Measurements from ENCODE around the gene ZRANB2.
A peak's percentile ranks its signal among the peaks of the same experiment; 100 is the strongest.

Gene ZRANB2

DNA sequence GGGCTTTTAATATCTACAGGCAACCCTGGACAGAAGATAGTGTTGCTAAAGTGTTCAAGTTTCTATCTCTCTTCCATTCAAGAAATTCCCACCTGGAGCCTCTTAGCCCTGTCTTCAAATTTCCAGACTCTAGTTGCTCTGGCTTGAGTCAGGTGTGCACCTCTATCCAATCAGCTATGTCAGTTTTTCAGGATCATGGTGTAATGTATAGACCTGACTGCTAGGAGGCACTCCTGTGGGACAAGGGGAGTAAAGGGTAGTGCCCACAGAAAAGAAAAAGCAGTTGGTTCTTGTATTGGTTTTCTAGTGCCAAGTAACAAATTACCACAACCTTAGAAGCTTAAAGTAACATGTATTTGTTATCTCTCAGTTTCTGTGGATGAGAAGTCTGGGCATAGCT lies 6.2 kb upstream of the ZRANB2 start:
- Mint-ChIP-seq H3K4me1 (ENCODE audit: low read depth) (no peaks in the 10 kb centered on the region), H3K4me3 (no peak overlapping the region), H3K36me3 (ENCODE audit: low read depth) (peaks cover under 1% of the 10 kb centered on the region), H3K27ac (no peak overlapping the region), H3K27me3 (ENCODE audit: low read depth) (peaks cover 20% of the 10 kb centered on the region), H3K9me3 (peaks cover under 1% of the 10 kb centered on the region)

DNA sequence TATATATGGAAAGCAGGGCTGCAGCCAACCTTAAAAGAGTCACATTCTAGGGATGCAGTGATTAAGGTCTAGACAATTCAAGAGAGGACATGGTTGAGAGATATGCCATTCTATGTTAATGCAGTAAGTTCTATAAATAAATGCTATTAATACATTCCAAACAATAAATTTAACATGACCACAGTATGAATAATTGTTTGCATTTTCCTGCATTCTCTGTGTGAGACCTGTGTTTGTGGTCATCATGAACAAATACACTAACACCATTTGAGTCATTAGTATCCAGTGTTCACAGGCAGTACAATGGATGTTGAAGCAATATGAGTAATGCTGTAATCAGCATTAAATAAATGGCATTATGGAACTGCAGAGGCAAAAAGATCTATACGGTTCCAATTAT lies 5.5 kb upstream of the ZRANB2 start:
- no peak overlapping the region for H3K27ac Mint-ChIP-seq
- H3K9me3 Mint-ChIP-seq: peaks cover 7% of the 10 kb centered on the region
- H3K36me3 Mint-ChIP-seq (ENCODE audit: low read depth): peaks cover 4% of the 10 kb centered on the region
- peaks cover 5% of the 10 kb centered on the region for H3K4me1 Mint-ChIP-seq (ENCODE audit: low read depth)
- H3K4me3 Mint-ChIP-seq: no peak overlapping the region
- peaks cover 20% of the 10 kb centered on the region for H3K27me3 Mint-ChIP-seq (ENCODE audit: low read depth)

GRCh38 chr1:71083271-71083670 lies 2.4 kb upstream of the ZRANB2 start:
- Mint-ChIP-seq H3K4me1 (ENCODE audit: low read depth) (peaks cover 16% of the 10 kb centered on the region), H3K9me3 (peaks cover 7% of the 10 kb centered on the region), H3K27ac (no peak overlapping the region), H3K36me3 (ENCODE audit: low read depth) (peaks cover 10% of the 10 kb centered on the region), H3K4me3 (no peak overlapping the region), H3K27me3 (ENCODE audit: low read depth) (peaks cover 13% of the 10 kb centered on the region)

DNA sequence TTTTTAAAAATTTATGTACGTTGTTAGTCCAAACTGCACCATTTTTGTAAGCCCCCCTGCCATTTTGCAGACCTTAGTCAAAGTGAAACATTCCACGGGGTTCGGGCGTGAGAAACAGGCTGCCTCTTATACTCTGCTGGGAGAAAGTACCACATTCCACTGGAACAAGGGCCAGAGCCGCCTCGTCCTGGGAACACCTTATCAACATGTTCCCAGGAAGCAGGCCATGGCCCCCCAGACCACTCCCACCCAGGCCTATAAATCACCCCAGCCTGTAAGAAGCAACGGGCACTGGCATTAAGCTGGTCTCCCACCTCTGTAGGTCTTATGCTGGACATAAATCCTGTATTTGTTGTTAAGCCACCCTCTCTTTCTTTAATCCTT lies 854 bp upstream of the ZRANB2 start:
- H3K36me3 Mint-ChIP-seq (ENCODE audit: low read depth): peaks cover 17% of the 10 kb centered on the region
- H3K27me3 Mint-ChIP-seq (ENCODE audit: low read depth): peaks cover 13% of the 10 kb centered on the region
- H3K4me3 Mint-ChIP-seq: peak overlapping the region; percentile 65
- H3K9me3 Mint-ChIP-seq: peaks cover 7% of the 10 kb centered on the region
- H3K27ac Mint-ChIP-seq: peak overlapping the region; percentile 84
- H3K4me1 Mint-ChIP-seq (ENCODE audit: low read depth): peaks cover 19% of the 10 kb centered on the region

- peak overlapping the region; percentile 98 for H3K27ac Mint-ChIP-seq
- peaks cover 23% of the 10 kb centered on the region for H3K4me1 Mint-ChIP-seq (ENCODE audit: low read depth)
- peak overlapping the region; percentile 92 for H3K4me3 Mint-ChIP-seq
- H3K27me3 Mint-ChIP-seq (ENCODE audit: low read depth): peaks cover 13% of the 10 kb centered on the region
- H3K9me3 Mint-ChIP-seq: peaks cover 7% of the 10 kb centered on the region
- H3K36me3 Mint-ChIP-seq (ENCODE audit: low read depth): peaks cover 29% of the 10 kb centered on the region
These were observed 551 bp downstream of the ZRANB2 start for GRCh38 chr1:71080230-71080738.

GRCh38 chr1:71074681-71075080 lies 6.2 kb downstream of the ZRANB2 start:
- no peak overlapping the region for H3K4me3 Mint-ChIP-seq
- no peaks in the 10 kb centered on the region for H3K9me3 Mint-ChIP-seq
- H3K36me3 Mint-ChIP-seq (ENCODE audit: low read depth): peaks cover 56% of the 10 kb centered on the region
- peaks cover 38% of the 10 kb centered on the region for H3K4me1 Mint-ChIP-seq (ENCODE audit: low read depth)
- no peaks in the 10 kb centered on the region for H3K27me3 Mint-ChIP-seq (ENCODE audit: low read depth)
- peak overlapping the region; percentile 37 for H3K27ac Mint-ChIP-seq

GRCh38 chr1:71072273-71072672 lies 8.6 kb downstream of the ZRANB2 start:
- H3K4me3 Mint-ChIP-seq: no peak overlapping the region
- H3K27ac Mint-ChIP-seq: no peak overlapping the region
- H3K27me3 Mint-ChIP-seq (ENCODE audit: low read depth): no peaks in the 10 kb centered on the region
- H3K36me3 Mint-ChIP-seq (ENCODE audit: low read depth): peaks cover 60% of the 10 kb centered on the region
- no peaks in the 10 kb centered on the region for H3K9me3 Mint-ChIP-seq
- H3K4me1 Mint-ChIP-seq (ENCODE audit: low read depth): peaks cover 44% of the 10 kb centered on the region

DNA sequence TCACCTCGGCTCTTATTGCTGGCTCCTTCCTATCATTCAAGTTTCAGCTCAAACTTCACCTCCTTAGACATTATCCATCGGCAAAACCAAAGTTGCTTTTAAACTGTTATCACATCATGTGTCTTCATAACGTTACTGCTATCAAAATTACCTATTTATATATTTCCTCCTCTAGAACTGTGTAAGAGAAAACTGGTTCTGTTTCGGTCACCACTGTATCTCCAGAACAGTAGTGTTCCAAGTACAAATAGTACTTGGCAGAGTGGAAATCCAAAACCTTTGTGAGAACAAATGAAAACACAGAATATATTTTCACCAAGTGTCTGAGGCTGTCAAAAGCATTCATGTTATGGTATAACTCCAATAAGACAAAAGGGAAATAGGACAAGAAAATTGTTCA lies 9.1 kb downstream of the ZRANB2 start:
- no peaks in the 10 kb centered on the region for H3K9me3 Mint-ChIP-seq
- H3K27ac Mint-ChIP-seq: no peak overlapping the region
- H3K36me3 Mint-ChIP-seq (ENCODE audit: low read depth): peaks cover 60% of the 10 kb centered on the region
- no peaks in the 10 kb centered on the region for H3K27me3 Mint-ChIP-seq (ENCODE audit: low read depth)
- H3K4me1 Mint-ChIP-seq (ENCODE audit: low read depth): peaks cover 44% of the 10 kb centered on the region
- no peak overlapping the region for H3K4me3 Mint-ChIP-seq

- Mint-ChIP-seq H3K27ac (peak overlapping the region; percentile 81), H3K9me3 (no peaks in the 10 kb centered on the region), H3K27me3 (ENCODE audit: low read depth) (no peaks in the 10 kb centered on the region), H3K36me3 (ENCODE audit: low read depth) (peaks cover 55% of the 10 kb centered on the region), H3K4me1 (ENCODE audit: low read depth) (peaks cover 30% of the 10 kb centered on the region), H3K4me3 (peak overlapping the region; percentile 30)
These were observed 12.3 kb downstream of the ZRANB2 start for GRCh38 chr1:71068325-71069240.

DNA sequence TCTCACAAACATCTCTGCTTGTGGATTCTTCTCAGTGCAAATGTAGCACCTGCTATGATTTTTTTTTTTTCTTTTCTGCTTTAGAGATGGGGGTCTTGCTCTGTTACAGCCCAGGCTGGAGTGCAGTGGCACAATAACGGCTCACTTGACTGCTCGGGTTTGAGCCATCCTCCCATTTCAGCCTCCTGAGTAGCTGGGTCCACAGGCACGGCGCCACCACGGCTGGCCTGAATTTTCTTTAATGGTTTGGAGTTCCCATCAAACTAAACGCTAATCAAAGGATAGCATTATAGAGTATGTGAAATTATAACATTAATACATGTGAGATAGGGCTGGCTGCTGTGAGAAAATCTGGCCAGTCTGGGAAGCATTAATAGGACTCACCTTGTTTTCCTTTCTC lies 26.0 kb downstream of the ZRANB2 start:
- Mint-ChIP-seq H3K9me3 (no peaks in the 10 kb centered on the region), H3K27ac (no peak overlapping the region), H3K36me3 (ENCODE audit: low read depth) (peaks cover 13% of the 10 kb centered on the region), H3K4me3 (no peak overlapping the region), H3K27me3 (ENCODE audit: low read depth) (peaks cover 17% of the 10 kb centered on the region), H3K4me1 (ENCODE audit: low read depth) (peaks cover 2% of the 10 kb centered on the region)

DNA sequence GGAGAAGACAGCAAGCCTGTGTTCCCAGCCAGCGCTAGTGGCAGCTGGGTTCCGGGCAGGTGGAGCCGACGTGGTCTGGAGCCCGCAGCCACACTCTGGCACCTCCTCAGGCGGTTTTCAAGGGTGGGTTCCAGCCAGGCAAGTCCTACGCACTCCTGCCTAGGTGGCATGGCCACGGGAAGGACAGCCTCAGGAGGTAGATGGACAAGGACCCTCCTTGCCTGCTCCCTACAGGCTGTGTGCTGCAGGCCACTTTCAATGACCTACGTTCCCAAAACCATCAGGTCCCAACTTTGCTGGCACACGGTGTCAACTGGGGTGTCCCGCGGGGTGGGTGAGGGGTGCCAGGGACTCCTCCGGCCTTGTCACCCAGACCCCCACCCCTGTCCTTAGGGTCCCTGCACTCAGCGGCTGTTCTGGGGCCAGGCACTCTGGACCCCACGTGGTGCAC lies 26.5 kb downstream of the ZRANB2 start:
- H3K4me1 Mint-ChIP-seq (ENCODE audit: low read depth): peaks cover 3% of the 10 kb centered on the region
- H3K9me3 Mint-ChIP-seq: no peaks in the 10 kb centered on the region
- H3K27me3 Mint-ChIP-seq (ENCODE audit: low read depth): peaks cover 20% of the 10 kb centered on the region
- H3K27ac Mint-ChIP-seq: no peak overlapping the region
- no peak overlapping the region for H3K4me3 Mint-ChIP-seq
- H3K36me3 Mint-ChIP-seq (ENCODE audit: low read depth): peaks cover 11% of the 10 kb centered on the region

DNA sequence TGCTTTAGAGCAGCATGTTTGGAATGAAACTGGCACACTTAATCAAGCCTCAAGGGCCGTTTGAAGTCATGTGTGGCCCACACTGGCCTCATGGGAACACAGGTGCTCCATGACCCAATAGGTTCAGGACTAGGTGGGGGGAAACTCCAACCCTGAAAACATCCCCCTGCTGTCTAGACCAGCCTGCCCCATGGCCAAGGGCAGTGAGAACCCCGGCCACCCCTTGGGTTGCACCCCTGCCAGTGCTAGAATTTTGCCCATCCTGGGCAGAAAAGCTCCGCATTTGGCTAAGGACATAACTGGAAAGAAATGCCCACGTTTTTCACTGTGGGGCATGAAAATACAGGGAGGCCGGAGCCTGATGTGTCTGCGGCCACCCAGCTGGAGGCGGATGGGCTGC lies 27.1 kb downstream of the ZRANB2 start:
- peaks cover 7% of the 10 kb centered on the region for H3K36me3 Mint-ChIP-seq (ENCODE audit: low read depth)
- no peak overlapping the region for H3K27ac Mint-ChIP-seq
- H3K4me3 Mint-ChIP-seq: no peak overlapping the region

DNA sequence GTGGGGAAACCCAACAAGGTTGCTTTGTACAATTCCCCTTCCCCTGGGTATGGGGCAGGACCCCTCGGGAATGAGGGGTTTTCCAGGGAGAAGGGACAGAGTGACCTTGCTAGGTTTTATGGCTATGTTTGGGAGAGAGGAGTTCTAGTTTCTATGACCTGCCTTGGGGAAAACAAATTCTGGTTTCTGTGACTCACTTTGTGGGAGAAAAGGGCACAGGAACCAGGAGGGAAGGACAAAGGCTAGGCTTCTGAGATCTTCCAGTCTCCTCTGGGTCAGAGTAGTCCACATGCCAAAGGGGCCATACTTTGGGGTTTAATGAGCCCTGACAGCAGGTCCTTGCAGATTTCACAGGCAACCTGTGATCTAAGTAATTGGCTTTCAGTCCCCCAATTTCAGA lies 27.7 kb downstream of the ZRANB2 start:
- Mint-ChIP-seq H3K27ac (no peak overlapping the region), H3K9me3 (no peaks in the 10 kb centered on the region), H3K36me3 (ENCODE audit: low read depth) (peaks cover 4% of the 10 kb centered on the region), H3K4me1 (ENCODE audit: low read depth) (peaks cover 4% of the 10 kb centered on the region), H3K27me3 (ENCODE audit: low read depth) (peaks cover 31% of the 10 kb centered on the region), H3K4me3 (no peak overlapping the region)

More for the DNA sequence above, 27.1 kb downstream of the ZRANB2 start:
- Mint-ChIP-seq H3K27me3 (ENCODE audit: low read depth) (peaks cover 25% of the 10 kb centered on the region), H3K4me1 (ENCODE audit: low read depth) (peaks cover 3% of the 10 kb centered on the region), H3K9me3 (no peaks in the 10 kb centered on the region)

DNA sequence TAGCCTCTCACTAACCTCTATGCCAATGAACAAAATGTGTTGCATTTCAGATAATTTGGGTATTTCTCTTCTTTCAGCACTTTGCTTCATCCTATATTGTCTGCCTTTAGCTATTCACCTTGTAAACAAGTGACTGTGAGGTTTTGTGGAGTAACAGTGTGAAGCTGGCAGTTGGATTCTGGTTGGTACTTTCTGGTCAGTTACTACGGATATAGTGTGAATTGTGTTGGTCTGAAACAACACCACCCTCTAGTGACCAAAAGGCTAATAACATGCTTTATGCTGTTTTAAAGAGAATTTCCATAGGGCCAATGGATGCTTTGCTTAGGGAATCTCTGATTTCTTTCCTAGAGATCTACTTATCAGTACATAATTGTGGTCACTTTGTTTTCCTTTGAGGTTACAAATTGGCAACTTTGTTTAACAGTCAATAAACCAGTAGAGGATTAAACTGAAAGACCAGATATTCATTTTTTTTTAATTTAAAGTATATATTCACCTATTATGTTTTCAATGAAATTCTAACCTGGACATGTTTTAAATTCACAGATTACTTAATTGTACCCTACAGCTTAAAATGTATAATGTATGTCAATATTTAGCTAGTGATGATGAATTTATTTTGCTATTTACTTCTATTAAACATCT lies 30.8 kb downstream of the ZRANB2 start:
- peaks cover 60% of the 10 kb centered on the region for H3K27me3 Mint-ChIP-seq (ENCODE audit: low read depth)
- H3K4me3 Mint-ChIP-seq: peak overlapping the region; percentile 21
- H3K36me3 Mint-ChIP-seq (ENCODE audit: low read depth): peaks cover 2% of the 10 kb centered on the region
- peaks cover 17% of the 10 kb centered on the region for H3K4me1 Mint-ChIP-seq (ENCODE audit: low read depth)
- H3K9me3 Mint-ChIP-seq: no peaks in the 10 kb centered on the region
- no peak overlapping the region for H3K27ac Mint-ChIP-seq
